HL-60 (cell line): ENCODE data around the gene PANK4.

Experiments used
- DNase-seq, 2 experiments: peaks; one replicate each; pipeline ENCODE4 v3.0.0-alpha.2; 2010 to 2020; ENCODE audit warnings: low read depth in 1 of 2, low spot score in 1 of 2
- H3K27ac ChIP-seq: fragments of 250-450 bp; sonication (Bioruptor Pico); replicated peaks from 2 replicates; pipeline ENCODE4 v1.5.1; 2020; ENCODE audit warnings: mild to moderate bottlenecking, moderate library complexity
- H3K27me3 ChIP-seq: fragments of 250-450 bp; sonication (Bioruptor Pico); 2 replicates; pipeline ENCODE4 v1.5.1; 2021; ENCODE audit warnings: mild to moderate bottlenecking, moderate library complexity; ENCODE audit not compliant: insufficient read depth, poor library complexity, severe bottlenecking
- H3K4me3 ChIP-seq: replicated peaks from 2 replicates; pipeline ENCODE4 v1.5.1; 2011; ENCODE audit warnings: mild to moderate bottlenecking, control low read depth, low read length; ENCODE audit not compliant: insufficient read depth
- GABPA ChIP-seq: IDR thresholded peaks from 2 replicates; pipeline ENCODE4 v1.6.1; 2012; ENCODE audit warnings: low read depth
- POLR2AphosphoS5 ChIP-seq: IDR thresholded peaks from 2 replicates; pipeline ENCODE4 v1.6.1; 2012; ENCODE audit warnings: low read depth
- REST ChIP-seq: IDR thresholded peaks from 2 replicates; pipeline ENCODE4 v1.6.1; 2012; ENCODE audit warnings: low read depth; ENCODE audit not compliant: insufficient replicate concordance
- SPI1 ChIP-seq: IDR thresholded peaks from 2 replicates; pipeline ENCODE4 v1.6.1; 2012; ENCODE audit warnings: low read depth, mild to moderate bottlenecking, borderline replicate concordance
- TF ChIP-seq, protein P1 (sequence below): IDR thresholded peaks from one replicate; pipeline ENCODE4 v1.5.1; 2011; ENCODE audit warnings: low read length, control low read depth, inconsistent platforms; ENCODE audit not compliant: insufficient read depth

The PANK4 gene

GRCh38 chr1:2537784-2538115 lies 11.4 kb upstream of the PANK4 start:
- TF ChIP-seq, protein P1, sequence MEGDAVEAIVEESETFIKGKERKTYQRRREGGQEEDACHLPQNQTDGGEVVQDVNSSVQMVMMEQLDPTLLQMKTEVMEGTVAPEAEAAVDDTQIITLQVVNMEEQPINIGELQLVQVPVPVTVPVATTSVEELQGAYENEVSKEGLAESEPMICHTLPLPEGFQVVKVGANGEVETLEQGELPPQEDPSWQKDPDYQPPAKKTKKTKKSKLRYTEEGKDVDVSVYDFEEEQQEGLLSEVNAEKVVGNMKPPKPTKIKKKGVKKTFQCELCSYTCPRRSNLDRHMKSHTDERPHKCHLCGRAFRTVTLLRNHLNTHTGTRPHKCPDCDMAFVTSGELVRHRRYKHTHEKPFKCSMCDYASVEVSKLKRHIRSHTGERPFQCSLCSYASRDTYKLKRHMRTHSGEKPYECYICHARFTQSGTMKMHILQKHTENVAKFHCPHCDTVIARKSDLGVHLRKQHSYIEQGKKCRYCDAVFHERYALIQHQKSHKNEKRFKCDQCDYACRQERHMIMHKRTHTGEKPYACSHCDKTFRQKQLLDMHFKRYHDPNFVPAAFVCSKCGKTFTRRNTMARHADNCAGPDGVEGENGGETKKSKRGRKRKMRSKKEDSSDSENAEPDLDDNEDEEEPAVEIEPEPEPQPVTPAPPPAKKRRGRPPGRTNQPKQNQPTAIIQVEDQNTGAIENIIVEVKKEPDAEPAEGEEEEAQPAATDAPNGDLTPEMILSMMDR: no peak
- TF ChIP-seq SPI1 (no peak), REST (no peak), POLR2AphosphoS5 (no peak), GABPA (no peak)
- Histone ChIP-seq H3K27me3 (peaks cover 32% of the 10 kb centered on the region), H3K4me3 (no peak overlapping the region), H3K27ac (no peak overlapping the region)
- no peak for DNase-seq

DNA sequence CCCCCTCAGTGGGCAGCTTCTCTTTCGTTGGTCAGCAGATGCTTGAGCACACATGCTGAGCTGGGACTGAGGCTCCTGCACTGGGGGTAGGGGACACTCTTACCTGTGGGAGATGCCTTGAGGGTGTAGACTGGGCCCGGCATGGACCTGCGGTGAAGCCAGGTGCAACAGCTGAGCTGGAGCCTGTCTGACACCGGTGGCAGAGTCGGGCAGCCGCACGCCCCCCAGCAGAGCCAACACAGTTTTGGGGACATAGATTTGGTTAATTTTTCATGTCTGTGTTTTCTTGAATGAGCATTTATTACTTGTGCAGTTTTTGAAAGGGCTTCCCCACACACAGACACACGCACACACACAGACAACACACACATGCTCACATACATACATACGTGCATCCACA lies 9.6 kb upstream of the PANK4 start:
- no peak overlapping the region for H3K27ac ChIP-seq
- no peak for TF ChIP-seq SPI1
- no peak for TF ChIP-seq GABPA
- TF ChIP-seq POLR2AphosphoS5: no peak
- TF ChIP-seq REST: no peak
- TF ChIP-seq, protein P1: no peak
- no peak overlapping the region for H3K4me3 ChIP-seq
- H3K27me3 ChIP-seq: peaks cover 42% of the 10 kb centered on the region
- no peak for DNase-seq

DNA sequence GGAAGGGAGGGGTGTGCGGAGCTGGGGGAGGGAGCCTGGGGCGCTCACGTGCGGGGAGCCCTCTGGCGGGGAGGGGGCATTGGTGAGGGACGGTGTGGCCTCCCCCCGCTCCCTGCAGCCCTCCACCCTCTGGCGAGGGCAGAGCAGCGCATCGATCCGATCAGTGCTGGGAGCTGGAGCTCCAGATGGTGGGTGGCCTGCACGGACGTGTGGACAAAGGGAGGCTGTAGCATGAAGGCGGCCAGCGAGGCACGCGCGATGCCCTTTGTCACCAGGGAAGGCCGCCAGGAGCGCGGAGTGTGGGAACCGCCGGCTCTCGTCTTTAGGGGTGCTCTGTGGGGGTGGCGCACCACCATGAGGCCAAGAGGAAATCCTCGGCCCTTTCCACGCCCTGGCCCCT lies 9.1 kb upstream of the PANK4 start:
- TF ChIP-seq REST (no peak), GABPA (no peak), SPI1 (no peak), POLR2AphosphoS5 (no peak)
- TF ChIP-seq, protein P1: no peak
- Histone ChIP-seq H3K27me3 (peaks cover 47% of the 10 kb centered on the region), H3K27ac (no peak overlapping the region), H3K4me3 (no peak overlapping the region)
- no peak for DNase-seq
